Peyer's patch (tissue), 4 donors: Measurements from ENCODE around the gene SPNS1.

Experiments
- POLR2A ChIP-seq, 2 donors: fragments of 450-650 bp; IDR thresholded peaks; one replicate each; pipeline ENCODE4 v1.5.1; 2017; ENCODE audit warnings: antibody characterized with exemption in 2 of 2, mild to moderate bottlenecking in 2 of 2, moderate library complexity in 2 of 2
- TF ChIP-seq, protein P1 (sequence below), 6 experiments: fragments of 450-650 bp in 4 of 6; fragments of 200-600 bp in 2 of 6; sonication (generic) in 1 of 6; IDR thresholded peaks; one replicate each; pipeline ENCODE4 v1.5.1; 2017 to 2019; ENCODE audit warnings: antibody characterized with exemption in 6 of 6, mild to moderate bottlenecking in 3 of 6, moderate library complexity in 1 of 6

- TF ChIP-seq, protein P1, sequence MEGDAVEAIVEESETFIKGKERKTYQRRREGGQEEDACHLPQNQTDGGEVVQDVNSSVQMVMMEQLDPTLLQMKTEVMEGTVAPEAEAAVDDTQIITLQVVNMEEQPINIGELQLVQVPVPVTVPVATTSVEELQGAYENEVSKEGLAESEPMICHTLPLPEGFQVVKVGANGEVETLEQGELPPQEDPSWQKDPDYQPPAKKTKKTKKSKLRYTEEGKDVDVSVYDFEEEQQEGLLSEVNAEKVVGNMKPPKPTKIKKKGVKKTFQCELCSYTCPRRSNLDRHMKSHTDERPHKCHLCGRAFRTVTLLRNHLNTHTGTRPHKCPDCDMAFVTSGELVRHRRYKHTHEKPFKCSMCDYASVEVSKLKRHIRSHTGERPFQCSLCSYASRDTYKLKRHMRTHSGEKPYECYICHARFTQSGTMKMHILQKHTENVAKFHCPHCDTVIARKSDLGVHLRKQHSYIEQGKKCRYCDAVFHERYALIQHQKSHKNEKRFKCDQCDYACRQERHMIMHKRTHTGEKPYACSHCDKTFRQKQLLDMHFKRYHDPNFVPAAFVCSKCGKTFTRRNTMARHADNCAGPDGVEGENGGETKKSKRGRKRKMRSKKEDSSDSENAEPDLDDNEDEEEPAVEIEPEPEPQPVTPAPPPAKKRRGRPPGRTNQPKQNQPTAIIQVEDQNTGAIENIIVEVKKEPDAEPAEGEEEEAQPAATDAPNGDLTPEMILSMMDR (IDR thresholded peaks at IDR 0.05) = no peak
- no peak for TF ChIP-seq POLR2A (IDR thresholded peaks at IDR 0.05)
Observed at GRCh38 chr16:28992496-28992895, 17.9 kb downstream of the SPNS1 start.
